ENCODE data around the gene LRRC4C. TPM values are rescaled to one million over a fixed set of nuclear protein-coding genes. Genes with fewer than 3 reads are reported as not detected.
A peak's percentile ranks its signal among the peaks of the same experiment; 100 is the strongest.

LRRC4C gene
- total and polyA plus RNA-seq, 2 experiments from 2014 or later = 0.35 to 1.1 TPM

DNA sequence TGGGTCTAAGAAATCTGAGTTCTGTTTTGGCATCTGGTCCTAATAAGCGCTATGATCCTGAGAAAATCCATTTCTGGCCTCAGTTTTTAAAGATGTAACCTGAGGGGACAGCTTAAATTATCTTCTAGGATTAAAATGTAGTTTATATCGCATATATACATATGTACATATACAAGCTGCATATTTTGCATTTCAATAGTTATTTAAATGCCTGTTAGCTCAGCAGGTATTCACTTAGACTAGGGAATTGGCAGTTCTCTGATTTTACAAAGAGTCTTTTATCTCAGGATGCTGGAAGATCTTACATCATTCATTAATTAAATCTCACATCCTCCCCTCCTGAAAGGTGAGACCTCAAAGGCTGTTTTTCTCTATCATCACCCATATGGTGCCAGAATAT is 1232.8 kb downstream of the LRRC4C start:
- ATAC-seq (no peak), DNase-seq (ENCODE audit: low spot score) (peak; percentile 31)
- Histone ChIP-seq H4K20me1 (replicated peaks; ENCODE audit: insufficient read depth) (no peaks in the 10 kb centered on the region), H3K9me2 (ENCODE audit: insufficient read depth) (no peaks in the 10 kb centered on the region), H2AFZ (no peak overlapping the region), H3F3A (replicated peaks; ENCODE audit: low read depth) (no peaks in the 10 kb centered on the region), H3K4me2 (0 out of 2 replicates have a peak overlapping the region, but pooled peaks have one; percentile 67), H3K36me3 (ENCODE audit: insufficient read depth) (no peaks in the 10 kb centered on the region), H3K79me2 (replicated peaks; ENCODE audit: insufficient read depth) (no peaks in the 10 kb centered on the region), H3K4me1 (ENCODE audit: insufficient read depth) (peaks cover 35% of the 10 kb centered on the region), H3K27ac (ENCODE audit: low read depth) (no peak overlapping the region), H3K4me3 (no peak overlapping the region), H3K27me3 (ENCODE audit: insufficient read depth) (0 out of 2 replicates have a peak, but pooled peaks cover 9% of the 10 kb centered on the region)
- no peaks in the 10 kb centered on the region for H3K36me3 Mint-ChIP-seq (ENCODE audit: low read depth)
- TF ChIP-seq NANOG (IDR thresholded peaks at IDR 0.05; ENCODE audit: borderline replicate concordance) (no peak), STAT1 (IDR thresholded peaks at IDR 0.05; ENCODE audit: unreplicated experiment) (no peak), EZH2 (IDR thresholded peaks at IDR 0.05; ENCODE audit: low read depth, unreplicated experiment) (no peak), ZNF114 (CRISPR knock-in tag; IDR thresholded peaks at IDR 0.05) (no peak), EZH2phosphoT487 (IDR thresholded peaks at IDR 0.05; ENCODE audit: unreplicated experiment) (no peak), JUNB (IDR thresholded peaks at IDR 0.05; ENCODE audit: unreplicated experiment) (no peak), CREB1 (CRISPR knock-in tag; IDR thresholded peaks at IDR 0.05; ENCODE audit: low read depth) (no peak), POLR2AphosphoS5 (IDR thresholded peaks at IDR 0.05; ENCODE audit: low read depth) (no peak), ZNF331 (CRISPR knock-in tag; IDR thresholded peaks at IDR 0.05; ENCODE audit: low read depth) (no peak)
- TF ChIP-seq, protein P1, sequence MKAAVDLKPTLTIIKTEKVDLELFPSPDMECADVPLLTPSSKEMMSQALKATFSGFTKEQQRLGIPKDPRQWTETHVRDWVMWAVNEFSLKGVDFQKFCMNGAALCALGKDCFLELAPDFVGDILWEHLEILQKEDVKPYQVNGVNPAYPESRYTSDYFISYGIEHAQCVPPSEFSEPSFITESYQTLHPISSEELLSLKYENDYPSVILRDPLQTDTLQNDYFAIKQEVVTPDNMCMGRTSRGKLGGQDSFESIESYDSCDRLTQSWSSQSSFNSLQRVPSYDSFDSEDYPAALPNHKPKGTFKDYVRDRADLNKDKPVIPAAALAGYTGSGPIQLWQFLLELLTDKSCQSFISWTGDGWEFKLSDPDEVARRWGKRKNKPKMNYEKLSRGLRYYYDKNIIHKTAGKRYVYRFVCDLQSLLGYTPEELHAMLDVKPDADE (IDR thresholded peaks at IDR 0.05) = no peak
- TF ChIP-seq, protein P2, sequence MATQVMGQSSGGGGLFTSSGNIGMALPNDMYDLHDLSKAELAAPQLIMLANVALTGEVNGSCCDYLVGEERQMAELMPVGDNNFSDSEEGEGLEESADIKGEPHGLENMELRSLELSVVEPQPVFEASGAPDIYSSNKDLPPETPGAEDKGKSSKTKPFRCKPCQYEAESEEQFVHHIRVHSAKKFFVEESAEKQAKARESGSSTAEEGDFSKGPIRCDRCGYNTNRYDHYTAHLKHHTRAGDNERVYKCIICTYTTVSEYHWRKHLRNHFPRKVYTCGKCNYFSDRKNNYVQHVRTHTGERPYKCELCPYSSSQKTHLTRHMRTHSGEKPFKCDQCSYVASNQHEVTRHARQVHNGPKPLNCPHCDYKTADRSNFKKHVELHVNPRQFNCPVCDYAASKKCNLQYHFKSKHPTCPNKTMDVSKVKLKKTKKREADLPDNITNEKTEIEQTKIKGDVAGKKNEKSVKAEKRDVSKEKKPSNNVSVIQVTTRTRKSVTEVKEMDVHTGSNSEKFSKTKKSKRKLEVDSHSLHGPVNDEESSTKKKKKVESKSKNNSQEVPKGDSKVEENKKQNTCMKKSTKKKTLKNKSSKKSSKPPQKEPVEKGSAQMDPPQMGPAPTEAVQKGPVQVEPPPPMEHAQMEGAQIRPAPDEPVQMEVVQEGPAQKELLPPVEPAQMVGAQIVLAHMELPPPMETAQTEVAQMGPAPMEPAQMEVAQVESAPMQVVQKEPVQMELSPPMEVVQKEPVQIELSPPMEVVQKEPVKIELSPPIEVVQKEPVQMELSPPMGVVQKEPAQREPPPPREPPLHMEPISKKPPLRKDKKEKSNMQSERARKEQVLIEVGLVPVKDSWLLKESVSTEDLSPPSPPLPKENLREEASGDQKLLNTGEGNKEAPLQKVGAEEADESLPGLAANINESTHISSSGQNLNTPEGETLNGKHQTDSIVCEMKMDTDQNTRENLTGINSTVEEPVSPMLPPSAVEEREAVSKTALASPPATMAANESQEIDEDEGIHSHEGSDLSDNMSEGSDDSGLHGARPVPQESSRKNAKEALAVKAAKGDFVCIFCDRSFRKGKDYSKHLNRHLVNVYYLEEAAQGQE (IDR thresholded peaks at IDR 0.05; ENCODE audit: unreplicated experiment) = no peak
- TF ChIP-seq, protein P3, sequence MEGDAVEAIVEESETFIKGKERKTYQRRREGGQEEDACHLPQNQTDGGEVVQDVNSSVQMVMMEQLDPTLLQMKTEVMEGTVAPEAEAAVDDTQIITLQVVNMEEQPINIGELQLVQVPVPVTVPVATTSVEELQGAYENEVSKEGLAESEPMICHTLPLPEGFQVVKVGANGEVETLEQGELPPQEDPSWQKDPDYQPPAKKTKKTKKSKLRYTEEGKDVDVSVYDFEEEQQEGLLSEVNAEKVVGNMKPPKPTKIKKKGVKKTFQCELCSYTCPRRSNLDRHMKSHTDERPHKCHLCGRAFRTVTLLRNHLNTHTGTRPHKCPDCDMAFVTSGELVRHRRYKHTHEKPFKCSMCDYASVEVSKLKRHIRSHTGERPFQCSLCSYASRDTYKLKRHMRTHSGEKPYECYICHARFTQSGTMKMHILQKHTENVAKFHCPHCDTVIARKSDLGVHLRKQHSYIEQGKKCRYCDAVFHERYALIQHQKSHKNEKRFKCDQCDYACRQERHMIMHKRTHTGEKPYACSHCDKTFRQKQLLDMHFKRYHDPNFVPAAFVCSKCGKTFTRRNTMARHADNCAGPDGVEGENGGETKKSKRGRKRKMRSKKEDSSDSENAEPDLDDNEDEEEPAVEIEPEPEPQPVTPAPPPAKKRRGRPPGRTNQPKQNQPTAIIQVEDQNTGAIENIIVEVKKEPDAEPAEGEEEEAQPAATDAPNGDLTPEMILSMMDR (conservative IDR thresholded peaks at IDR 0.05; ENCODE audit: low read depth in 2 of 2) = no peak
- TF ChIP-seq, protein P4, sequence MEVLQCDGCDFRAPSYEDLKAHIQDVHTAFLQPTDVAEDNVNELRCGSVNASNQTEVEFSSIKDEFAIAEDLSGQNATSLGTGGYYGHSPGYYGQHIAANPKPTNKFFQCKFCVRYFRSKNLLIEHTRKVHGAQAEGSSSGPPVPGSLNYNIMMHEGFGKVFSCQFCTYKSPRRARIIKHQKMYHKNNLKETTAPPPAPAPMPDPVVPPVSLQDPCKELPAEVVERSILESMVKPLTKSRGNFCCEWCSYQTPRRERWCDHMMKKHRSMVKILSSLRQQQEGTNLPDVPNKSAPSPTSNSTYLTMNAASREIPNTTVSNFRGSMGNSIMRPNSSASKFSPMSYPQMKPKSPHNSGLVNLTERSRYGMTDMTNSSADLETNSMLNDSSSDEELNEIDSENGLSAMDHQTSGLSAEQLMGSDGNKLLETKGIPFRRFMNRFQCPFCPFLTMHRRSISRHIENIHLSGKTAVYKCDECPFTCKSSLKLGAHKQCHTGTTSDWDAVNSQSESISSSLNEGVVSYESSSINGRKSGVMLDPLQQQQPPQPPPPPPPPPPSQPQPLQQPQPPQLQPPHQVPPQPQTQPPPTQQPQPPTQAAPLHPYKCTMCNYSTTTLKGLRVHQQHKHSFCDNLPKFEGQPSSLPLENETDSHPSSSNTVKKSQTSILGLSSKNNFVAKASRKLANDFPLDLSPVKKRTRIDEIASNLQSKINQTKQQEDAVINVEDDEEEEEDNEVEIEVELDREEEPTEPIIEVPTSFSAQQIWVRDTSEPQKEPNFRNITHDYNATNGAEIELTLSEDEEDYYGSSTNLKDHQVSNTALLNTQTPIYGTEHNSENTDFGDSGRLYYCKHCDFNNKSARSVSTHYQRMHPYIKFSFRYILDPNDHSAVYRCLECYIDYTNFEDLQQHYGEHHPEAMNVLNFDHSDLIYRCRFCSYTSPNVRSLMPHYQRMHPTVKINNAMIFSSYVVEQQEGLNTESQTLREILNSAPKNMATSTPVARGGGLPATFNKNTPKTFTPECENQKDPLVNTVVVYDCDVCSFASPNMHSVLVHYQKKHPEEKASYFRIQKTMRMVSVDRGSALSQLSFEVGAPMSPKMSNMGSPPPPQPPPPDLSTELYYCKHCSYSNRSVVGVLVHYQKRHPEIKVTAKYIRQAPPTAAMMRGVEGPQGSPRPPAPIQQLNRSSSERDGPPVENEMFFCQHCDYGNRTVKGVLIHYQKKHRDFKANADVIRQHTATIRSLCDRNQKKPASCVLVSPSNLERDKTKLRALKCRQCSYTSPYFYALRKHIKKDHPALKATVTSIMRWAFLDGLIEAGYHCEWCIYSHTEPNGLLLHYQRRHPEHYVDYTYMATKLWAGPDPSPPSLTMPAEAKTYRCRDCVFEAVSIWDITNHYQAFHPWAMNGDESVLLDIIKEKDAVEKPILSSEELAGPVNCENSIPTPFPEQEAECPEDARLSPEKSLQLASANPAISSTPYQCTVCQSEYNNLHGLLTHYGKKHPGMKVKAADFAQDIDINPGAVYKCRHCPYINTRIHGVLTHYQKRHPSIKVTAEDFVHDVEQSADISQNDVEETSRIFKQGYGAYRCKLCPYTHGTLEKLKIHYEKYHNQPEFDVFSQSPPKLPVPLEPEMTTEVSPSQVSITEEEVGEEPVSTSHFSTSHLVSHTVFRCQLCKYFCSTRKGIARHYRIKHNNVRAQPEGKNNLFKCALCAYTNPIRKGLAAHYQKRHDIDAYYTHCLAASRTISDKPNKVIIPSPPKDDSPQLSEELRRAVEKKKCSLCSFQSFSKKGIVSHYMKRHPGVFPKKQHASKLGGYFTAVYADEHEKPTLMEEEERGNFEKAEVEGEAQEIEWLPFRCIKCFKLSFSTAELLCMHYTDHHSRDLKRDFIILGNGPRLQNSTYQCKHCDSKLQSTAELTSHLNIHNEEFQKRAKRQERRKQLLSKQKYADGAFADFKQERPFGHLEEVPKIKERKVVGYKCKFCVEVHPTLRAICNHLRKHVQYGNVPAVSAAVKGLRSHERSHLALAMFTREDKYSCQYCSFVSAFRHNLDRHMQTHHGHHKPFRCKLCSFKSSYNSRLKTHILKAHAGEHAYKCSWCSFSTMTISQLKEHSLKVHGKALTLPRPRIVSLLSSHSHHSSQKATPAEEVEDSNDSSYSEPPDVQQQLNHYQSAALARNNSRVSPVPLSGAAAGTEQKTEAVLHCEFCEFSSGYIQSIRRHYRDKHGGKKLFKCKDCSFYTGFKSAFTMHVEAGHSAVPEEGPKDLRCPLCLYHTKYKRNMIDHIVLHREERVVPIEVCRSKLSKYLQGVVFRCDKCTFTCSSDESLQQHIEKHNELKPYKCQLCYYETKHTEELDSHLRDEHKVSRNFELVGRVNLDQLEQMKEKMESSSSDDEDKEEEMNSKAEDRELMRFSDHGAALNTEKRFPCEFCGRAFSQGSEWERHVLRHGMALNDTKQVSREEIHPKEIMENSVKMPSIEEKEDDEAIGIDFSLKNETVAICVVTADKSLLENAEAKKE (CRISPR knock-in tag; IDR thresholded peaks at IDR 0.05) = no peak
- peak overlapping the region; percentile 7; the same call in 1 of the 3 replicates for H3K4me3 Mint-ChIP-seq
- no peak overlapping the region for H3K27ac Mint-ChIP-seq
- H3K27me3 Mint-ChIP-seq (ENCODE audit: insufficient read depth, low read depth, poor library complexity) = no peaks in the 10 kb centered on the region
- H3K9me3 Mint-ChIP-seq = no peaks in the 10 kb centered on the region
- peaks cover 41% of the 10 kb centered on the region for H3K4me1 Mint-ChIP-seq

All from GM23338 (cell line).